Measurements from ENCODE around the gene STX7.
A peak's percentile ranks its signal among the peaks of the same experiment; 100 is the strongest.

The STX7 gene

DNA sequence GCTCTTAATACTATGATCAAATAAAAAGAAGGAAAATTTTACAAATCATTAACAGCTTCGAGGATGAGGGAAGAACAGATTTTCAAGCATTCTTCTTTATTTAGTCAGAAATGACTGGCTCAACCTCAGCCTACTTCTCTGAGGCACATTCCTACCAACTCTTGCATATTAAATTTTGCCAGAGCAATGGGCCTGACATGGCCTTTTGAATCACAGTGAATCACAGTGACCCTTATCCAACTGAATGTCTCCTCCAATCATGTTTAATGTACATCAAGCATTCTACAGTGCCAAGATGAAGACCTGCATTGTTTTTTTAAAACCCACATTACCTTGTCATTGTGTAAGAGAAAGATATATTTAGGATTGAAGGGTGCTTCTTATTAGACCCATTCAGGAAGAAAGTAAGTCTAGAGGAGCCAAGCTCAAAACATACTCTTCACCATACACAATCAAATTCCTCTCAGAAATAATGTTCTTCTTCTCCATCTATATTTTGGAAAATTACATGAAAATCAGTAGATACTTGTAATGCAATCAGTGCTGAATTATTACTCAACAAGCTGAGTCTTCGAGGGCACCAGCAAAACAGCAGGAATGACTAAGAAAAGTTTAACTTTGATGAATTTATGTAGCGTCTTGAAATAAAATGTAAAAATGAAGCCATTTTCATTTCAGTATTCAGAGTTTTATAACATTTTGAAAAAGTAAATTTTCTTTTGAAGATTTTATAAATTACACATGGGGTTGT is 67.5 kb downstream of the STX7 start:
- Mint-ChIP-seq H3K9me3 (peaks cover 3% of the 10 kb centered on the region), H3K4me1 (no peaks in the 10 kb centered on the region), H3K27me3 (no peaks in the 10 kb centered on the region), H3K4me3 (no peak overlapping the region), H3K27ac (no peak overlapping the region), H3K36me3 (peaks cover 15% of the 10 kb centered on the region)
- no peak for DNase-seq (ENCODE audit: low spot score in 2 of 2)
- no peak for ATAC-seq (ENCODE audit: low read depth)

DNA sequence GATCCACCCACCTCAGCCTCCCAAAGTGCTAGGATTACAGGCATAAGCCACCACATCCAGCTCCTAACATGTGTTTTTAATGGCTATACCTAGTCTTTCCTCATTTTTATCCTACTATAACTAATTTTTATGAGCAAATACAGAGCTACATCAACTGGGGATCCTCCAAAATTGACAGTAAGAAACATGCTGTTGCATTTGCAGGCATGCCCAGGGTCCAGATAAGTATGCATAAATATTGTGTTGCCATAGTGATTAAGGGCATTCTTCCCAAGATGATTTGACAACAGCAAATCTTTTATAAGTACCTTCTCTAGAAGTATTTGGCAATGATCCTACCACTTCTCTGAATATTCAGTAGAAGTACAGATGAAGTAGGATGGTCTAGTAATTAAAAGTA is 69.7 kb downstream of the STX7 start:
- Mint-ChIP-seq H3K9me3 (peaks cover 3% of the 10 kb centered on the region), H3K4me1 (peaks cover 10% of the 10 kb centered on the region), H3K36me3 (peaks cover 7% of the 10 kb centered on the region), H3K4me3 (no peak overlapping the region), H3K27ac (peak overlapping the region; percentile 12), H3K27me3 (no peaks in the 10 kb centered on the region)
- ATAC-seq (ENCODE audit: low read depth): no peak
- no peak for DNase-seq (ENCODE audit: low spot score in 2 of 2)

DNA sequence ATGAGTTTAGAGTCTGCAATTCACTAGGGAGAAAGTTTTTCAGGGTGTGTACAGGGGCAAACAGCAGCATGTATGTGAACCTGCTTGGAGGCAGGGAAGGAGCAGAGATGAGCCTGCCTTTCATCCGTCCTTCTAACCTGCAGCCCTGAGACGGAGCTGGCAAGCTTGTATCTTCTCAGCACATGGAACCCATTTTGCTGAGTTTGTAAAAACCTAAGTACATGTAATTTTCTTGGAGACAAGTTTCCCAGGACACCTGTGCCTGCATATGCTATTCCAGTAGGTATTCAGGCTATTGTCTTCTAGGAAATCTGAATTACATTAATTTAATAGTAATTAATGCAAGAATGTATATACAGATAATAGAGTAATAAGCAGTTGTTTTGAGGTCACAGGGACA is 82.8 kb downstream of the STX7 start:
- H3K4me1 Mint-ChIP-seq: peaks cover 2% of the 10 kb centered on the region
- H3K27ac Mint-ChIP-seq: no peak overlapping the region
- DNase-seq (ENCODE audit: low spot score in 2 of 2) (no peak), ATAC-seq (ENCODE audit: low read depth) (no peak)
- H3K27me3 Mint-ChIP-seq: peaks cover 6% of the 10 kb centered on the region
- H3K36me3 Mint-ChIP-seq: peaks cover 2% of the 10 kb centered on the region
- no peak overlapping the region for H3K4me3 Mint-ChIP-seq
- H3K9me3 Mint-ChIP-seq: peaks cover 2% of the 10 kb centered on the region

DNA sequence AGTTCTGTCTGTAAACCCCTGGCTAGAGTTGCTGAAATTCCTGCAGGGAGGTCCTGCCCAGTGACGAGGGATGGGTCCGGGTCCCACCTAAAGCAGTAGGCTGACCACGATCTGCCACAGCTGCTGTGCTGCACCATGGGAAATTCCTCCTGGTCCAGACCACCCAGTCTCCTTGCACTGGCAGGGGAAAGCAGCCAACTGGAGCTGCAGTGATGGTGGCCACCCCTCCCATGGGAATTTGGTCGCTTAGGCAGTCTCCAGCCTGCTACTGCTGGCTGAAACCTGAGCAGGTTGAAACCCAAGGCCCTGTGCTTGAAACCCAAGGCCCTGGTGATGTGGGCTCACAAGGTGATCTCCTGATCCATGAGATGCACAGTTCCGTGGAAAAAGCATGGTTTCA is 87.7 kb downstream of the STX7 start:
- Mint-ChIP-seq H3K4me1 (no peaks in the 10 kb centered on the region), H3K27me3 (peaks cover 4% of the 10 kb centered on the region), H3K36me3 (peaks cover 8% of the 10 kb centered on the region), H3K27ac (no peak overlapping the region), H3K4me3 (no peak overlapping the region), H3K9me3 (peaks cover 14% of the 10 kb centered on the region)
- no peak for ATAC-seq (ENCODE audit: low read depth)
- DNase-seq (ENCODE audit: low spot score in 2 of 2): no peak

DNA sequence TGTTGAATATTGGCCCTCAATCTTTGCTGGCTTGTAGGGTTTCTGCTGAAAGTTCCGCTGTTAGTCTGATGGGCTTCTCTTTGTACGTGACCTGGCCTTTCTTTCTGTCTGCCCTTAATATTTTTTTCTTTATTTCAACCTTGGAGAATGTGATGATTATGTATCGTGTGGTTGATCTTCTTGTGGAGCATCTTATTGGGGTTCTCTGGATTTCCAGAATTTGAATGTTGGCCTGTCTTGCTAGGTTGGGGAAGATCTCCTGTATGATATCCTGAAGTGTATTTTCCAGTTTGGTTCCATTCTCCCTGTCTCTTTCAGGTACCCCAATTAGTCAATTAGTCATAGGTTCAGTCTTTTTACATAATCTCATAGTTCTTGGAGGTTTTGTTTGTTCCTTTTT is 89.1 kb downstream of the STX7 start:
- peaks cover 17% of the 10 kb centered on the region for H3K9me3 Mint-ChIP-seq
- DNase-seq (ENCODE audit: low spot score in 2 of 2) (no peak), ATAC-seq (ENCODE audit: low read depth) (no peak)
- H3K36me3 Mint-ChIP-seq: peaks cover 8% of the 10 kb centered on the region
- H3K4me3 Mint-ChIP-seq: no peak overlapping the region
- peaks cover 4% of the 10 kb centered on the region for H3K27me3 Mint-ChIP-seq
- H3K27ac Mint-ChIP-seq: no peak overlapping the region
- H3K4me1 Mint-ChIP-seq: no peaks in the 10 kb centered on the region

DNA sequence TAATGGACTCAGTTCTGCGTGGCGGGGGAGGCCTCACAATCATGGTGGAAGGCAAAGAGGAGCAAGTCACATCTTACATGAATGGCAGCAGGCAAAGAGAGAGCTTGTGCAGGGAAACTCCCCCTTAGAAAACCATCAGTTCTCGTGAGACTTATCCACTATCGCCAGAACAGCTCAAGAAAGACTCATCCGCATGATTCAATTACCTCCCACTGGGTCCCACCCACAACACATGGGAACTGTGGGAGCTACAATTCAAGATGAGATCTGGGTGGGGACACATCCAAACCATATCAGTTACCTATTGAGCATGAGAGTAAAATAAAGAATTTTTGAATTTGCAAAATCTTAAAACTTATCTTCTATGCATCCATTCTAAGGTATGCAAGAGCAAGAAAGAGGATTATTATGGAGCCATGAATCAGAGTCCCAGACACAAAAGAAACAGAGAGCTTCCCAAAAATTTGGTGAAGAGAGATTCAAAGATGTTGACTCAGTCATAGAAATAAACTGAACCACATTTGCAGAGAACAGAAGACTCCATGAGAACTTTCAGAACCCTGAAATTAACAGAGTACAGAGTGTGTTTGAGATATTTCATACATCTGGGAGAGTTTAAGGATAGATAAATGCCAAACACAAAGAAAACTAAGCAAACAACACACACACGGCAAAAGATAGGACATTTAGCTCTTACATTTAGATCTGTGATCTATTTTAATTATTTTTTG is 94.5 kb downstream of the STX7 start:
- no peak for ATAC-seq (ENCODE audit: low read depth)
- peaks cover 17% of the 10 kb centered on the region for H3K9me3 Mint-ChIP-seq
- no peak overlapping the region for H3K27ac Mint-ChIP-seq
- H3K4me1 Mint-ChIP-seq: peaks cover 3% of the 10 kb centered on the region
- H3K36me3 Mint-ChIP-seq: peaks cover 9% of the 10 kb centered on the region
- H3K4me3 Mint-ChIP-seq: no peak overlapping the region
- H3K27me3 Mint-ChIP-seq: peaks cover 6% of the 10 kb centered on the region
- DNase-seq (ENCODE audit: low spot score in 2 of 2): no peak

DNA sequence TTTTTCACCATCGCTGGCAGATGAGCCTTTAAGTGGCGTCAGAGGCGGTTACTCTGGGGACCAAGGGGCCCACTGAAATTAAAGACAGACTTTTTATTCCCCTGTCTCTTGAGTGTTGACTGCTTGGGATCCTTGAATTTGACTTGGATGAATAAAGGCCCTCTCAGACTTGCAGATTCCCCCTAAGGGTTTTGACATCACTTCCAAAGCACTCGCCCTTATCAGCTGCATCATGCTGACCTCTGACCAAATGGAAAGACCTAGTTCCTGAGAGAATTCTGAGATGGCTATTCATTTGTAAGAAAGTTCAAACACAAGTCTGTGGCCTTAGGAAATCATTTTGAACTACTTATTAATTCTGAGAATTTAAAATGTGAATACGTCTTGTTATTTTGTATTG is 98.2 kb downstream of the STX7 start:
- peaks cover 8% of the 10 kb centered on the region for H3K9me3 Mint-ChIP-seq
- H3K4me1 Mint-ChIP-seq: peaks cover 5% of the 10 kb centered on the region
- DNase-seq (ENCODE audit: low spot score in 2 of 2) (no peak), ATAC-seq (ENCODE audit: low read depth) (no peak)
- H3K27me3 Mint-ChIP-seq: peaks cover 11% of the 10 kb centered on the region
- no peak overlapping the region for H3K27ac Mint-ChIP-seq
- H3K36me3 Mint-ChIP-seq: peaks cover 4% of the 10 kb centered on the region
- no peak overlapping the region for H3K4me3 Mint-ChIP-seq

DNA sequence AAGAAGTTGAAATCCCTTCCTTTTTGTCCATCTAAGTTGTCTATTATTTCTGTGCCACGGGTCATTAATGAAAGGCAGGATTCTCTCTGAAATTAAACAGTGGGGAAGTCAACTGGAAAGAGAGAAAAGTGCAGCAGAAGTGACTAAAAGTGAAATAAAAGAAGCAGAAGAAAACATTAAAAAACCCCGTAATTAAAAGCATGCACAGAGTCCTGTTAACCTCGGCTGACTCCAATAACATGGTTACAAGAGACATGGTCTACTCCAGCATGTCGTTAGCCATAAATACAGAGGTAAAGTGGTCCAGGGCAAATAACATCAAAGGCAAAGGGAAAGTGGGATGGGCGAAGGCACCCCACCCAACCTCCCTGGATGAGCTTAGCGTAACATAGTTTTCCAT is 98.6 kb downstream of the STX7 start:
- H3K4me3 Mint-ChIP-seq: no peak overlapping the region
- peaks cover 4% of the 10 kb centered on the region for H3K36me3 Mint-ChIP-seq
- no peak overlapping the region for H3K27ac Mint-ChIP-seq
- no peak for ATAC-seq (ENCODE audit: low read depth)
- peaks cover 5% of the 10 kb centered on the region for H3K4me1 Mint-ChIP-seq
- H3K27me3 Mint-ChIP-seq: peaks cover 11% of the 10 kb centered on the region
- DNase-seq (ENCODE audit: low spot score in 2 of 2): no peak
- H3K9me3 Mint-ChIP-seq: peaks cover 6% of the 10 kb centered on the region

DNA sequence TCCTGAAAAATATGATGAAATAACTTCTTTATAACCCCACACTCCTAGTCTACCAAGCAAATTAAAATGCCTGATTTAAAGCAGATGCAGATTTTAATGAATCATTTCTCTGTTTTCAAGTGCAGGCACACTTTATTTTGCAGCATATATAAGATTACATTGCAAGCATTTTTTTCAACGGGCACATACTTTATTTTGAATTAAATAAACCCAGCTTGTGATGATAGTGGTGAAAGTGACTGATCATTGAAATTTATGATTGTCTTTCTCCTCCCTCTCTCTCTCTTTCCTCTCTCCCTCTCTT is 99.5 kb downstream of the STX7 start:
- peaks cover 6% of the 10 kb centered on the region for H3K9me3 Mint-ChIP-seq
- DNase-seq (ENCODE audit: low spot score in 2 of 2): no peak

DNA sequence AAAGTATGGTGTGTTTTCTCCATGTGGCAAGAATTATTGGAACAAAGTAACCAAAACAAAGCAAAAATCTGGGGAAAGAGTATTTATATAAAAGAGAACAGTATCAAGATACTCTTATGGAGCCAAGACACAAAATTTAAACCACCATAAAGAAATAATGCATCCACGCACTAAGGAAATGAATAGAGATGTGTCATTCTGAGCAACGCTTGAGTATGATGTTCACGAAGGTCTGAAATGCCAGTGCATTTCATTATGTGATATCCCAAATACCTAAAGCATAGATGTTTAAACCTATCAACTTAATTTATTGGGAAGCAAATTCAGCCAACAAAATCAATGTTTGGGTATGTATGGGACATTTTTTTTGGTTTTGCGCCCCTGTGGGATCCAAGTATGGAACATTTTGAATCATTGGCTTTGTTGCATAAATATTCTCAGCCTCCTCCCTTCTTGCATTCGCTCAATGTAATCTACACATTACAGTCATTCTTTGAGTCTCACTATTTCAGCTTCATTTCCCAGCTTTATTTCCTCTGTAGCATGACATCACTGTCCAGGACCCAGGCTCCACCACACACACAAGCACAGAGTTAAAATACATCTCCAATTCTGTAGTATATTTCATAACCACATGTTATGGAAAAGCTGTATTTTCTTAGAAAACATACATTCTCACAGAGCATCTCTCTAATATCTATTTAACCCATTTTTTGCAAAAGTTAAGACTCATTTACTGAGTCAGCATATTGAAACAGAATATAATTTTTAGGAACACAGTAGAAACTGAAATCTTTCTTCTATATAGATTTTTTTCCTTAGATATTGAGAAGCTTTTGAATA is 100.0 kb downstream of the STX7 start:
- Mint-ChIP-seq H3K27ac (no peak overlapping the region), H3K4me1 (peaks cover 5% of the 10 kb centered on the region), H3K4me3 (no peak overlapping the region), H3K9me3 (peaks cover 6% of the 10 kb centered on the region), H3K27me3 (peaks cover 11% of the 10 kb centered on the region), H3K36me3 (peaks cover 4% of the 10 kb centered on the region)
- ATAC-seq (ENCODE audit: low read depth) (no peak), DNase-seq (ENCODE audit: low spot score in 2 of 2) (no peak)

More for the DNA sequence above, 99.5 kb downstream of the STX7 start:
- peaks cover 11% of the 10 kb centered on the region for H3K27me3 Mint-ChIP-seq
- H3K27ac Mint-ChIP-seq: no peak overlapping the region
- H3K4me1 Mint-ChIP-seq: peaks cover 5% of the 10 kb centered on the region
- peaks cover 4% of the 10 kb centered on the region for H3K36me3 Mint-ChIP-seq
- no peak overlapping the region for H3K4me3 Mint-ChIP-seq
- no peak for ATAC-seq (ENCODE audit: low read depth)

DNA sequence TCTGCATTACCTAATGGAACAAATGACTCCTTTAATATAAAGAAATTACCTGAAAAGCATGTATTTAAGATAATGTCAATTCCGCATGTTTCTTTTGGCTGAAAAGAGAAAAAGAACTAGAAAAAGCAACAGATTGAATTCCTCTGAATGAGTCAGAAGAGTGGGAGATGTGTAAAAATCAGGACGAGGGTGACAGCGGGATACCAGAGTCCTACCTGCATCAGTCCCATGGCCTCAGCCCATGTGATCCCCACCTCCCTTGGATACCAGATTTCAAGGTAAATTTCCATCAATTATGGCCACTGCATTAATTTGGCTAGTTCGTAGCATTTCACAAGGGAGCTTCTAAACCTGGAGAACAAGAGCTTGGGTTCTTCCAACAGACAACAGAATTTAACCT is 101.6 kb downstream of the STX7 start:
- no peak overlapping the region for H3K27ac Mint-ChIP-seq
- peaks cover 1% of the 10 kb centered on the region for H3K9me3 Mint-ChIP-seq
- no peak overlapping the region for H3K4me3 Mint-ChIP-seq
- peaks cover 11% of the 10 kb centered on the region for H3K27me3 Mint-ChIP-seq
- ATAC-seq (ENCODE audit: low read depth) (no peak), DNase-seq (ENCODE audit: low spot score in 2 of 2) (no peak)
- peaks cover 5% of the 10 kb centered on the region for H3K4me1 Mint-ChIP-seq
- peaks cover 2% of the 10 kb centered on the region for H3K36me3 Mint-ChIP-seq

DNA sequence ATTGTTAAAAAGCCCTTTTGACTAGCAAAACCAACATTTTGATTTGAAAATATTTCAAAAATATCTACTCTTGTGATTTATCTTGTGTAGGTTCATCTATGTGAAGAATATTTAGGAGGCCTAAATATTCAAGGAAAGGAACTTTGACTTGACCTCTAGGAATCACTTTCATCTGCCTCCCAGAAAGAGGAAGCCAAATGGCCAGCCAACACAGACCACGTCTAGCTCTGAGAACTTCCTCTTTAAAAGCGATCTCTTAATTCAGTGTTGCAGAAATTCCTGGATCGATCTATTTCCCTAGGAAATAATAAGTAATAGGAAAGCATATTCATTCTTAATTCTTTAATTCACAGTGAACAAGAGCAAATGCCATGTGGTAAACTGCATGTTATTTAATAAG is 102.1 kb downstream of the STX7 start:
- ATAC-seq (ENCODE audit: low read depth) (peak; percentile 27), DNase-seq (ENCODE audit: low spot score in 2 of 2) (no peak)
- peaks cover 5% of the 10 kb centered on the region for H3K4me1 Mint-ChIP-seq
- no peaks in the 10 kb centered on the region for H3K36me3 Mint-ChIP-seq
- H3K27me3 Mint-ChIP-seq: peaks cover 11% of the 10 kb centered on the region
- no peak overlapping the region for H3K27ac Mint-ChIP-seq
- H3K4me3 Mint-ChIP-seq: no peak overlapping the region
- H3K9me3 Mint-ChIP-seq: no peaks in the 10 kb centered on the region

DNA sequence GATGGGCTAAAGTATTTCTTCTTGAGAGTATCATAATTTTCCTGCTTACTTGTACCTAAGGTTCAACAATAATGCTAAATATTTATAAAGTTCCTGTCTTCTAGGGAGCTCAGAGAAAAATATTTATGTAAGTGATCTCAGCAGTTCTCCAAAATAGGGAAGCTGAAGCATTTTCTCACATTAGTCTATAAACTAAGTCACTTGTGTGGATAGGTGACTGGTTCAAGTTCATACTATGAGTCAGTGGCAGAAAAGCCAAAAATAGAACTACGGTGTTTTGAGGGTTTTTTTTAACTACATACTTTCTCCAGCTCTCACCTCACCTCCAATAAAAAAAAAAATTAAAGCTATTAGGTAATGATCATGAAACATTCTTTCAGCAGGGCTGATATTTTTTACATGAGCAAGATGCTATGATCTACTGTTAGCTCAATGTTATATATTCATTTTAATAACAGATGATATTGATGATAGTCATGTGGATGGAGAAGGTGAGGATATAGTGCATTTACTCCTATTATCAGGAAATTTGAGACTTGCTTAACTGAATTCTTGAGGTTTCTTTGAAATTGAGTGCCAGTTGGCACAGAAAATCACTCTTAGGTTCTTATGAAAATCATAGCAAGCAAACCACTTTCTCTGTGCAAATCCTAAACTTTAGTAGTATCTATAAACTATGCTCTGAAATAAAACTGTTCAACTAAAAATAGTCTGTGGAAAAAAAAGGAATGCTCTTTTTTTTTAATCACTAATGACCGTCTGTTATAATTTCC is 107.6 kb downstream of the STX7 start:
- no peaks in the 10 kb centered on the region for H3K36me3 Mint-ChIP-seq
- H3K9me3 Mint-ChIP-seq: no peaks in the 10 kb centered on the region
- no peak for ATAC-seq (ENCODE audit: low read depth)
- H3K27ac Mint-ChIP-seq: no peak overlapping the region
- H3K4me3 Mint-ChIP-seq: no peak overlapping the region
- peaks cover 9% of the 10 kb centered on the region for H3K4me1 Mint-ChIP-seq
- no peak for DNase-seq (ENCODE audit: low spot score in 2 of 2)
- H3K27me3 Mint-ChIP-seq: peaks cover 15% of the 10 kb centered on the region

DNA sequence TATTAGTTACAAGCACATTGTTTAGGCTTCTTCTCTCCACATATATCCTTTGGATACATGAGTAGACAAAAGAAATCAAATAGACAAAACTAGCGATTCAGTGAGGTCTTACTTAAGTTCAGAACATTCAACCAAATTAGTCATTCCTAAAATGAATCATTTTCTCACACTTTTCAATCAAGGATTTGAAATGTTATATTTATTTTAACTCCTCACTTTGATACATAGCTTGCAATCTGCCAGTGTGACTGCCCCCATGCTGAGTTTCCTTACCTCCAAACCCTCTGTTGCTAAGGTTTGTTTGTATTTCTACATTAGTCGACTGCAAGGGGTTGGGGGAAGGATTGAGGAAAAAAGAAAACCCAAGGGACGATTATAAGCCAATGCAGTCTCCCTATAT is 108.2 kb downstream of the STX7 start:
- Mint-ChIP-seq H3K36me3 (no peaks in the 10 kb centered on the region), H3K4me3 (no peak overlapping the region), H3K4me1 (peaks cover 9% of the 10 kb centered on the region), H3K27ac (no peak overlapping the region), H3K9me3 (no peaks in the 10 kb centered on the region), H3K27me3 (peaks cover 15% of the 10 kb centered on the region)
- no peak for ATAC-seq (ENCODE audit: low read depth)
- DNase-seq (ENCODE audit: low spot score in 2 of 2): no peak

All from memory B cell (primary cell).